Measurements from ENCODE around the gene UBE4A.

GRCh38 chr11:118380571-118380970 is 21.2 kb downstream of the UBE4A start:
- TF ChIP-seq CTCF (IDR thresholded peaks at IDR 0.05), result no peak
- no peak for TF ChIP-seq REST (IDR thresholded peaks at IDR 0.05; ENCODE audit: insufficient read depth in 1 of 2, low read depth in 2 of 2, low read length in 1 of 2)
- no peak for TF ChIP-seq POLR2AphosphoS5 (IDR thresholded peaks at IDR 0.05; ENCODE audit: low read depth, low read length)
- TF ChIP-seq TCF7L2 (IDR thresholded peaks at IDR 0.05; ENCODE audit: low read depth, low read length), result no peak
- TF ChIP-seq SIN3A (IDR thresholded peaks at IDR 0.05; ENCODE audit: borderline replicate concordance, insufficient read depth, low read depth, low read length), result no peak

Data from Panc1 (cell line).